NCI-H146 (cell line): ENCODE measurements around the gene PCSK6.
"Not testable (repeated sequence)": the region's sequence is repeated elsewhere in the genome, so short reads cannot be mapped to it uniquely, and the experiment has no call there.

Source experiments
- DNase-seq: peaks from one replicate; lab custom pipeline; 2025; lab: John Stamatoyannopoulos, UW

The PCSK6 gene

DNA sequence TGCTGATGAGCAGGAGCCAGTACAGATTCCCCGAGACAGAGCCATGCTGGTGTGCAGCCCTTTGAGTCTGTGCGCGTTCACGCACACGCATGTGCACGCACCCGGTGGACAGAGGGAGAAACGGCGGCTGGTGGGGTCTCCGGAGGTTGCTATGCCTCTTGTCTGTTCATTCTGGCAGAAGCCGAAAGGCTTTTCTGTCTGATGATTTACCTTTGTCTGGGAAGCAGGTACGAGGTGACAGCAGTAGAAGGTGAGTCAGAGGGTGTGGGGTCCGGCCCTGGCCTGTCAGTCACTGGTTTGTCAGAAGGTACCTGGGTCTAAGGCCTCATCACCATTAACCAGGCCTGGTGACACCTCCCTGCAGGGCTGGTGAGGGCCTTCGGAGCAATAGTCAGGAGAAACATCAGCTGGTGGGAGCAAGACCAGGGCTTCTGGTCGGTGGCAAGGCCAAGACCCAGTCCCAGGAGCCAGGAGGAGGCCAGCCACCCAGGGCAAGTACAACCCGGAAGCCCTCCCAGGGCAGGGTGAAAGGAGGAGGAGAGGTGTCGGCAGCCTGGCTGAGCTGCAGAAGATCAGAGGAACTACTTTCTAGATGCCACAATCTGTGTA is 7.5 kb downstream of the PCSK6 start:
- no peak for DNase-seq

DNA sequence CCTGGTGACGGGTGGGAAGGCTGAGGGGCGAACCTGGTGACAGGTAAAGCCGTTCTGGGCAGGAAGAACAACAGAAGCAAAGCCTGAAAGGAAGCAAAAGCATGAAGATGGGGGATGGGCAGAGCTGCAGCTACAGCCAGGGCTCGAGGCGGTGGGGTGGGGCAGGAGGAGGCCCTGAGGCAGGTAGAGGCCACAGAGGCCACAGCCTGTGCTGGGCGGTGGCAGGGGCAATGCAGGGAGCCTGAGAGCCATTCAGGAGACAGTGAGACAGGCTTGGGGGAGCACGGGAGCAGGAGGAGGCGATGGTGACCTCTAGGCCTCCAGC is 8.2 kb downstream of the PCSK6 start:
- no peak for DNase-seq

DNA sequence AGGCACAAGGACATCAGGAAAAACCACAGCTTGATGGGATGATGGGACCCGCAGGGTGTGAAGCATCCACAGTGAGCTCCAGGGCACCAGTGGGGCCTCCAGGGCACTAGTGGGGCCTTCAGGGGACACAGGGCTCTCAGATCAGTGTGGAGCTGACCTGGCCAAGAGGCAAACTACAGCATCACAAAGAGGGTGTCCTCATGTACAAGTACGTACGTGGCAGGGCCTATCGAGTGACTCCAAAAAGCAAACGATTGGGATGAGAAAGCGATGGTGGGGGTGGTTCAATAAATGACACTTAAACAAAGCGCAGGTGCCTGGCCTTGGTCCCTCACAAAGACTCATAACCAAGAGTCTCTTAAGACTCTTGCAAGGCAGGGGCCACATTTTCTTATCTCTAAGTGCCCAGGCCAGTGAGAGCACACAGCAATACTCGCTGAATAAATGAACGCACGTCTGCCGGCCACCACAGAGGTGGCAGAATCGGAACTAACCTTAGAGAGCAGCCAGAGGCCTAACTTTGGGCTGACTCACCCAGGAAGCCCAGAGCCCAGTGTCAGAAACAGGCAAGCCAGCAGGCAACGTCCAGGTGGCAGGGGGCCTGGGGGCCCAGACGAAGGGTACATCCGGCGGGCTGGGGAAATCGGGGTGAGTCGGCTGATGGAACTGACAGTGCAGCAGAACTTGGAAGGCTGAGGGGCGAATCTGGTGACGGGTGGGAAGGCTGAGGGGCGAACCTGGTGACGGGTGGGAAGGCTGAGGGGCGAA is 8.7 kb downstream of the PCSK6 start:
- DNase-seq, result no peak

DNA sequence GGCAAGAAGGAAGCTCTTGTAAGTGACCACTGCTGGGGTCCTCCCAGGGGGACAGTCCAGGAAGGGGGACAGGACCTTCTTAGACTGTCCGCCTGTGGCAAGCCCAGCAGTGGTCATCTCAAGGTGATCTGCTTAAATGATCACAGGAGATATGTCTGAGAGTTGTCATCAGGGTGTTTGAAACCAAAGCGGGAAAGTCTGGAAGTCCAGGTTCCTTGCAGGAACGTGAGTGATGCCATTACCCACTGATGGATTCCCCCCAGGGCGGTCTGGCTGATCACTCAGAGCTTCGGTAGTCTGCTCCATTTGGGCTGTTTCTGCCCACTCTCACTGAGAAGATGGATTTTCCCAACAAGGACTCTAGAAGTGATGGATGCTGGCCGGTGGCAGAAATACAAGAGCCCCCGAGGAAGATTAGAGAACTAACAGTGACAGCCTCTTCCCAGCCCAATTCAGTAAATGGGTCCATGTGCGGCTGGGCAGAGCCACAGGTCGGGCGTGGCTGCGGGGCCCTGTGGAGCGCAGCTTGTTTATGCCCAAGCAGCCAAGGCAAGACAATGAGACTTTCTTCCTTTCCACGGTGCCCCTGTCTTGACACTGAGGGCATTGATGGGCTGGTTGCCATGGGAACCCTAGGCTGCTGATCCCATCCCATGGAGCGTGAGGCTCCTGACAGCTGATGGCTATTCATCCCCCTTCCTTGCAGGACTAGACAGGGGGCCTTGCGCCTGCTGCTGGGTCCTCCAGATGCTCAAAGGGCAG is 9.5 kb downstream of the PCSK6 start:
- DNase-seq, result no peak

DNA sequence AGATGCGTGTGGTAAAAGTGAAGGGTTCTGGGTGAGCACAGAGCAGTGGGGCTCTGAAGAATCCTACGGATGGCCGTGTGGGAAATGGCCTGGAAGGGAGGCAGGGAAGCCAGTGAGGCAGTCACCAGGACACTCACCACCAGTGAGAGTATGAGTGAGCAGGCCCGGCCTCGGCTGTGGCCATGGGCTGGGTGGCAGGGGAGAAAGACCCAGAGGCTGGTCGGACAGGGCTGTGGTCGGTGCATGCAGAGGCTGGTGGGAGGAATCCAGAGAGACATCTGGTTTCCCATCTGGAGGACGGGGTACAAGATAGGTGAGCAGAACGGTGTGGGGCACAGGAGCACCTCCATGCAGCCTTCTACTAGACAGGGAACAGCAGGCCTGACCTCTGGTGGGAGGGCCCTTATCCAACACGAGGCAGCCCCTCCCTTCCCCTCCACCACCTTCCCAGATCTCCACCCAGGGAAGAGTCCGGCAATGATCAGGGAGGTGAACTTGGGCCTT is 10.1 kb downstream of the PCSK6 start:
- DNase-seq, result no peak

DNA sequence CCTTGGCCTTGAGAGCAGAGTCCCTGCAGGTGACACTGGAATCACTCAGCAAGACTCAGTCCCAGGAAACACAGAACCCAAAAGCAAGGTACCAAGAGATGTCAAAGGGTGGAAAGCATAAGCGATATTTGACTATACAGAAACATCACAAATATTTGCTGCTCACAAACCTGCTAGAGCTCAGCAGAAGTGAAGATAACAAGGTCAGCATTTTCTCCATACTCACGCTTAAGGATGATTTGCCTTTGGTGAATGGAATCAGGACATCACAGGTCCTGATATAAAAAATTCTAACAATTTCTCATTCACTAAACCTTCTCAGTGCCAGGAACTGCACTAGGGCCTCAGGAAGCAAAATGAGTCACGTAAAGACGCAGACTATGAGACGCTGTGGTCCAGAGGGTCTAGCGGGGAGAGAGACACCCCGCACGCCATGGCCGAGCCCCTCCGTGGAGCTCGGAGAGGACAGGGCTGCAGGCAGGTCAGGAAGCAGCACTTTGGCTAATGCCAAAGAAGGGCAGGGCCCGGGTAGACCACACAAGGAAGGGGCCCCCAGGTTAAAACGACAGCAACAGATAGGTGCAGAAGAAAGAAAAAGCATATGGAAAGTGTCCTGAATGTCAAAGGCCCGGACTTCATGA is 10.7 kb downstream of the PCSK6 start:
- no peak for DNase-seq

DNA sequence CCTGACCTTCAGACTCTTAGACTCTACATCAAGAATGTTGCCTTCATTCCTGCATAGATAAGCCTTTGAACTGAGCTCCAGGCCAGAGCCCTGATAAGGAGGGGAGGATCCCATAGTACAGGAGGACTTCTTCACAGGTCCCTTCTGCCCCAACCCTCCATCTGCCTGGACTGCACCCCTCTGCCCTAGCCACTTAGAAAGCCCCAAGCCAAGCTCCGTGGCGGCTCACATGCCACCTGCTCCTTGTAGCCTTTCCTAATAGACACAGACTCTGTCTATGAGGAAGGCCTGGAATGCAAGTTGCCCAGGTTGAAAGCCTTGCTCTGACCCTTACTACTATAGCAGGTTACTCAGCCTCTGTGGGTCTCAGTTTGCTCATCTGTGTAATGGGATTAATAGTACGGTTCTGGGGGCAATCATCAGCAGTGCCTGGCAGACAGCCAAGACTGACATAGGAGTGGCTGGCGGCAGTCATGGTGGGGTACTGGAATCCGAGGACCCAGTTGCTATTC is 11.6 kb downstream of the PCSK6 start:
- no peak for DNase-seq

DNA sequence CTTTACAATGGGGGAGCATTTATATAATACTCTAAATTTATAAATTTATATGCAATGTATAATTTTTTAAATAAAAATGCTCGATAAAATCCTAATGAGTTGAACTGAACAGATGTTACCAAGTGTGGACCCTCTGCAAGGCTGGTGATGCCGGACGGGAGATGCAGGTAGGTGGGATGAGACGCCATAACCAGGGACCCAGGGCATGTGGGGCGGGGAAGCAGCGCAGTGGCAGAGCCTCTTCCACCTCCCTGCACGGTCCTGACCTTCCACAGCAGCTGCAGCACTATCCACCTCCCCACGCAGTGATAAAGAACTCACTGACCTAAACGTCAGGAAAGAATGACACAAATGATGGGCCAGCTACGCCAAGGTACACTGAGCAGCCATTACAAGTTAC is 12.8 kb downstream of the PCSK6 start:
- DNase-seq, result no peak

DNA sequence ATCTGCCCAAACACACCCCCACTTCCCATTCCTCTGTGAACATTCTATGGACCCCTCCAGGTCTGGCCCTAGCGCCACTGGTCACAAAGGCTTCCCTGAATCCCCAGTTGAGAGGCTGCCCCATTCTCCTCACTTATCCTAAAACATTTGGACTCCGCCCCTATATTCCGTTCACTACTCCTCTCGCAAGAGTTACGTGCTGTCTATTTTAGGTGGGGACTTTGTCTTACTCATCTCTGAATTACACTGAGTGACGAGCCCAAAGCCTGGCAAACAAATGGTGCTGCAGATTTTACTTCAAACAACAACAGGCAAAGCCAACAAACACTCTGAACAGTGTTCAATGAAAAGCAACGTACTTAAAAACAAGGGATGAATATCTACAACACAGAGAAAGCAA is 14.5 kb downstream of the PCSK6 start:
- DNase-seq, result no peak

DNA sequence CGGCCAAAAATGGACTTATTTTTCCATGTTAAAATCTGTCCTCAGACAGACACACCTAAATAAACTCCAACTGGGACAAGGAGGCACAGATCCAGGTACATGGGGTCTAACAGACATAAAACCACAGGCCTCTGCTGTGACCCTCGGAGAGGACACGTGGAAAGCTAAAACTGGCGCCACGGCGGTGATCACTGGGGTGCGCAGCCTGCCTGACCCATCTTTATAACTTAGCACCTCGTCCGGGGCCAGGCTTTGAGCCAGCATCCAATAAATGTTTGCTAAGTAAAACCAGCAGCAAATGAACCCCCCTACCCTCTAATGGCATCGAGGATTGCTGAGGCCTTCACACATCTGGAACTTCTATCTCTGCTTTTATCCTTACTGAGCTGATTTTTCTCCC is 15.3 kb downstream of the PCSK6 start:
- DNase-seq, result no peak

DNA sequence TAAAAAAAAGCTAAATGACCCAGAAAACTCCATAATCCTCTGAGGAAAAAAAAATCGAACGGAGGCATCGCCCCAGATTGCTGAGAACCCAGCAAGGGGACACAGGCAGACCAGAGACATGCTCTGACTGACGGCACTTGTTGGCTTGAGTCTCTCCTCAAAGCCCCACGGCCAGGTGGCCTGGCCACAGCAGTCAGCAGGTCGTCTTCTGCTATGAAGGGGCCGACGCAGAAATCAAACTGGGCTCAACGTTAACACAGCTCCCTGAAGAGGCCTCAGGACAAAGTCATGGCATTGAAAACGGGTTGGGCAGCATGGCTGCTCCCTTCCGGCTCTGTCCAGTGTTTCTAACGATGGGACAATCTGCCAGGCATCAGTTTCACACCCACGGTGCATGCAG is 17.5 kb downstream of the PCSK6 start:
- no peak for DNase-seq

DNA sequence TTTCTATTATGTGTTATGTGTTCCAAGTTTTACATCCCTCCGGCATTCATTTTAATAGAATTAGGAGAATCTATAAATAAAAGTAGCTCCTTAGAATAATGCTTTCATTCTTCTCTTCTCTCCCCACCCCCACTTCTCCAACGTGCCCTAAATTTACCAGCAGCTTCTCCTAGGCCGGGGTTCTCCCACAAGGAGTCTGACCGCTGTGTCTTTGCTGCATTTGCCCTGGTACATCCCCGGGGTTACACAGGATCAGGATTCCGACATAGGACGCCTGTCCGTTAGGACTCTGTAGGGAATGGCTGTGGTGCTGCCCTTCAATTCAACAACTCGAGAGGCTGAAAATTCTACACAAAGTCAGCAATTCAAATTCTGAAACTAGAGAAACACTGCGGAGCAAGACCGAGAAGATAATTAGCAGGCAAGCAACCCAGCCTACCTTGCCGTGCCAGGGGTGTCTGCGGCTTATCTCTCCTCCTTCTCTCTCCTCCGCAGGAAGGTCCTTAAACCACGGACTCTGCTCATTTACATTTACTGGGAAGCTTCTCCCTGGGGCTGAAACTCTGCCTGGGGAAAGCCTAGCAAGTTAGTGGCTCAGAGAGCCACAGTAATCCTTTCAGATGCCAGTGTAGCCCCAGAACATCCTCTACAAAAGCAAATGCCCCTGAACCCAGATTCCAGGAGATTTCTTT is 18.8 kb downstream of the PCSK6 start:
- DNase-seq, result no peak

DNA sequence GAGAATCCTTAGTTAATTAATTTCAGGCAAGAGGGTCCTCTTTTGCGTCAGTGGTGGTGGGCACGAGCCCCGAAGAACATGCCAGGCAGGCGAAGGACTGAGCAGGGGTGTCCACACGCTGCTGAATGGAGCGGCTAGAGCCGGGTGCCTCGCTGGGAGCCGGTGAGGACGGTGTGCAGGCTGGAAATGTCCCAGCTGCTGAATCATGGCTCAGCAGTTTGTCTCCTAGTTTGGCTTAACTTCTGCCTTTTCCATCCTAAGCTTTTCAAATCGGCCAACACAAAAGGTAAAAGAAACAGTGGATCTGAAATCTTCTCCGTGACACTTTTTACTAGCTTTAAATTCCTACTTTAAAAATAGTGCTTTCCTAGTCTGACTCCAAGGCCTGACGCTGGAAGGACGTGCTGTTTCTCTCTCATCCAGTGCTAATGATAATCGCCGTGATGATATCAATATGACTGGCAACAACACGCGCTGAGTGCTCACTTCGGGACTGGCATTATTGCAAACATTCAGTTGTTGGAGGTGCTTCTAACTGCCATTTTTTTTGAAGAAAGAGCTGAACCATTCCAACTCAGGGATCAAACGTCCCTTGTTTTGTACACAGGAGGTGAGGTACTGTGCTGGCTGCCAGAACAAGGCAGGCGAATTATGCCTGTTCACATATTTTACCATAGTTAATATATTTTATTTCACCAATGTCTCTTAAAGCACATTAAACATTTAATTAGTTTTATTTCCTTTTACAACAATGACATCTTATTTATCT is 19.8 kb downstream of the PCSK6 start:
- DNase-seq, result no peak

DNA sequence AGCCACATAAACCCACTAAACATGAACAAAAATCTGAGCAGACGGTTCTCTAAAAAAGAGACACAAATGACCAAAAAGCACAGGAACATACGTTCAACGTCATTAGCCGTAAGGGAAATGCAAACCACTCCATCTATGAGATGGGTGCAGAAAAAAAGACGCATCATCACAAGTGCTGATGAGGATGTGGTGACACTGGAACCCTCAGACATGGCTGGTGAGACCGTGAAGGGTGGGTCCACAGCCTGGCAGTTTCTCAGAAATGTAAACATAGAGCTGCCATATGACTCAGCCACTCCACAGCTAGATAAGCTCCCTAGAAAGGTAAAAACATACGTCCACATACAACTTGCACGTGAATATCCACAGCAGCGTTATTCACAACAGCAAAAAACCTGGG is 23.3 kb downstream of the PCSK6 start:
- no peak for DNase-seq

DNA sequence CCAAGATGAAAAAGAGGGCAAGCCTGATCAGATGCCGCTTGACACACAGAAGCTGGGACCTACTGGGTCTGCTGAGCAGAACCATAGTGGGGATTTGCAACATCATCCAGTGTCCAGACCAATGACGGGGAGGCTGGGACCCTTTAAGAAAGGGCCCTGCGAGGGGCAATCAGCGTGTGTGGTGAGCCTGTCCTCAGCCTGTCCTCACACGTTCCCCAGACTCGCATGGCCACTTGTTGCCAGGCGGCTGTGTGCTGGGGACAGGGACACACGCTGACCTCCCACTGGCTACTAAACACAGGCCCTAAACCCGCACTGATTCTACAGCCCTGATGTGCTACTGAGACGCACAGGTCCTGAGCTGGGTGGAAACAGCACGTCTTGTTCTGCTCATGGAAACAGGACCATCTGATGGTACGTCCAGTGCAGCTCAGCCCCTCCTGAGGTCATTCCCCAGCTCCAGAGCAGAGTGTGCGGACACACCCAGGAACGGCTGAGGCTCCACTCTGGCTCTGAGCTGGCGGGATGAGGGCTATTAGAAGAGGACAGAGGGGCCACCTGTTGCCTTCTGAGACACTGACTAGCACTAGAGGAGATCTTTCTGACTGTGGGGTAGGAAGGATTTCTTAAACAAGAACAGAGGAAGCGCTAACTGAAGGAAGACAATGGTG is 24.4 kb downstream of the PCSK6 start:
- DNase-seq, result no peak

DNA sequence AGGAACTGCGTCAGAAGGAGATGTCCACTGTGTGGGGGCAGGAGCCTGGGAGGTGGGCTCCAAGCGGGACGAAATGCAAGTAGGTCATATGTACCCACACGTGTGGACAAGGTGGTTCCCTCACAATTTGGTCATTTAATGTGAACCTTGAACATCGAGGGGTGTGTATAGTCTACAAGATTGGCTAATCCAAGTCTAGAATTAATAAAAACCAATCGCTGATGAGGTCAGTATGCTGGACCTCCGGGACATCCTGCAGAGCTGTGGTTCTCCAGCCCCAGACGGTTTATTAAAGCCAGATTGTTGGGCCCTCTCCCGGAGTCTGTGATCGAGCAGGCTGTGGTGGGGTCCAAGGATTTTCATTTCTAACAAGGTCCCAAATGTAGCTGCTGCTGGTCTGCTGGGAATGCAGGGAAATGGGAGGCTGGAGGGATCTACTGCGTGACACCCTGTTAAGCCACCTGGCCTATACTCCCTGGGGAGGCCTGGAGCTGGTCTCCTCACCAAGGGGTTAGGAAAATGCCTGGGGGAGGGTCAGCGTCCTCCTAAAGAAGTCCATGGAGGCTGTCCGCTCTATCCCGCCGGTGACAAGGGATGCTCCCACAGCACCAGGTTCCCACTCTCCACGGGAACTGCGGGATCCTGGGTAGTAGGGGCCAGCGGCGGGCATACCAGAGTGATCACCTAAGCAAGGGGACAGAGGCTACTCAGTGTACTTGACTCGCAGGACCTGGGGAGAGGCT is 25.1 kb downstream of the PCSK6 start:
- DNase-seq, result no peak

DNA sequence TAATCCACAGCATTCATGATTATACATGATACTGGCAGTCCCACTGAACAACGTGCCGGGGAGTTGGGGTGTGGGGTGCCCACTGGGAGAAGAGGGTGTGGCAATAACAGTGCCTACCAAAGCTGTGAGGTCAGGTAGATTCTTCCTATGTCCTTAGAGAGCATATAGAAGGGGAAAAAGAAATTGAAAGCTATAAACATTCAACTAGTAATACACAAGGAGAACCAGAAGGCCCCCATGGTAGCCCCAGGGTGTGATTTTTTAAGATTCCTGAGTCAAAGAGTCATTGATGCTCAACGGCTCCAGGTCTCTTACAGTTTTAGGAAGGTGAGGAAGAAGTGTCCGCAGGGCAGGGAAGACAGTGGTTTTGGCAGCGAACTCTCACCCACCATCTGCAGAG is 25.8 kb downstream of the PCSK6 start:
- not testable (repeated sequence) for DNase-seq

DNA sequence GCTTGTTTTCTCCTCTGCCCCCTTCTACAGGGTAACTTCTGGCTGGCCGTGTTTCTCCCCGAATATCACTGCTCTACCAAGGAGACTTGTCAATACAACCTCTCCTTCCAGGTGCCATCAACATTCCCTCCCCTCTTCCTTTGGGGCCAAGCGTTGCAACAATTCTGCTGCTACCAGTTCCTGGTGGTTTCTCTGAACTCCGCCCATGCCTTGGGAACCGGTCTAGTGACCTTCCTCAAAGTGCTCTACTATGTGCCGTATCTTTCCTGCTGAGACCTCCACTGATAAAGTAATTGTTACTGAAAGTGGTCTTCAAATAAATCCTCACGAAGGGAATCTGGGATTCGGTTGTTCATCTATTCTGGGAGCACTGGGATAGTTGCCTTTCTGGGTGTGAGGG is 26.2 kb downstream of the PCSK6 start:
- no peak for DNase-seq

DNA sequence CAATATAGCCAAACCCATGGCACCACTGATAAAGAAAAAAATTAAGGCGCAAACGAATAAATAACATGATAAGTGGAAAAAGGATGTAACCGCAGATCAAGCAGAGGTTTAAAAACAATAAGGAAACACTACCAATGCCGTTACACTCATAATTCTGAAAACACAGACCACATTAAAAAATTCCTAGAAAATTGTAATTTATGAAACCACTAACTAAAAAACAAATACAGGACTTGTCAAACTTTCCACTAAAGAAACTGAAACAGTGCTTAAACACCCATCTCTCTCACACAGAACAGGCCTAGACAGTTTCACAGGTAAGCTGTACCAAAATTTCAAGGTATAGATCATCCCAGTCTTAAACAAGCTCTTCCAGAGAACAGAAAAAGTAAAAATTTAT is 28.4 kb downstream of the PCSK6 start:
- DNase-seq, result no peak
